T-helper 22 cell (primary cell): ENCODE results near the gene CERS1.
A peak's percentile ranks its signal among the peaks of the same experiment; 100 is the strongest.

ENCODE experiments used
- DNase-seq: peaks from one replicate; pipeline ENCODE4 v3.0.0-alpha.2; 2020; ENCODE audit warnings: low read depth

The CERS1 gene

GRCh38 chr19:18839465-18840287 lies 56.3 kb downstream of the CERS1 start:
- DNase-seq = no peak

GRCh38 chr19:18834644-18834984 lies 61.3 kb downstream of the CERS1 start:
- no peak for DNase-seq

GRCh38 chr19:18833849-18834643 lies 61.9 kb downstream of the CERS1 start:
- DNase-seq = no peak

GRCh38 chr19:18833141-18833476 lies 62.8 kb downstream of the CERS1 start:
- no peak for DNase-seq

GRCh38 chr19:18832306-18833140 lies 63.4 kb downstream of the CERS1 start:
- DNase-seq = no peak

GRCh38 chr19:18831524-18832305 lies 64.2 kb downstream of the CERS1 start, which contains the start of gene UPF1:
Gene UPF1, plus strand, starts transcription at chr19:18831959. Its CDS starts 251 bp downstream, at chr19:18832210.
- peak; percentile 93 for DNase-seq

GRCh38 chr19:18830488-18830887 lies 65.5 kb downstream of the CERS1 start:
- no peak for DNase-seq

- no peak for DNase-seq
Measured at GRCh38 chr19:18828786-18829185, 67.2 kb downstream of the CERS1 start.
